DMS 273 treated with DMSO at 0.1 percent for 48 hours (cell line): Measurements from ENCODE around the gene PGF.

Experiments
- DNase-seq: peaks from one replicate; lab custom pipeline; 2025; lab: John Stamatoyannopoulos, UW

The PGF gene

DNA sequence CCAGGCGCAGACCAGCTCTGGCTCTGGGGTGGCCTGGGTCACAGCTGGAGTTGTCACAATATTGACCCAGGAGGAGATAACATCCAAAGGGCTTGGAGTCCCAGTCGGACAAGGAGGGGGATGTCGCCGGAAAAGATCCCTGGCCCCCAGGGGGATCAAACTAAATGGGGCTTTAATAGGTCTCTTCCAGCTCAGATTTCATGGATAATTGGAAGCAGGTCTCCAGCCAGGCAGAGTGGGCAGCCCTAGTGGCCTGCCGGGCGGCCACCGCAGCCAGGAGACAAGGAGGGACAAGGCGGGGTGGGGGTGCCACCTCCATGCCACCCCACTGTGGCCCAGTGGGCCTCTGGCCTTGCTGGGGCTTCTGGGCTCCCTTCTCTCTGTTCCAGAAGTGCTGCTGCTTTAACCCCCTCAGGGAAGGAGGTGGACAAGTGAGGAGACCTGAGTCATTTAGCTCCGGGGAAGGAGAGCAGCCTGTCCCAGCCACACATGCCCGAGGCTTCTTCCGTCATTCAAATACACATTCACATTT lies 23.1 kb upstream of the PGF start:
- DNase-seq = no peak

DNA sequence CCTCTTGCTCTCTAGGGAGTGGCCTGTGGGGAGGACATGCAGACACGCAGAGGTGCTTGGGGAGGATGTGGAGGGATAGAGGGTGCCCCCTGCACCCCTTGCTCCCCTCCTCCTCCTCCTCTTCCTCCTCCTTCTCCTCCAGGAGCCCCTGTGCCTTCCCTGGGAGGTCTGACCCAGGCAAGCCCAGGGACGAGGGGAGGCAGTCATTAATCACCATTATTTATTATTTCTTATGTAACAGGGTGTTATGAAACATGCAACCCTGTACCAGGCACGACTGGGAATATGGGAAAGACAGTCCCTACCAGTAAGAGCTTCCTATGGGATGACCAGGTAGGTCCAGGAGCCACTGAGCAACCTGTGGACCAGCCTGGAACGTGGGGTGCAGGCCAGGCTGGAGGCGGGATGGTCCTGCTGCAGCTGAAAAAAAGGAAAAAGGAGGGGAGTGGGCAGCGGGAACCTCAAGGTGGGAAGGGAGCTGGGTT lies 22.5 kb upstream of the PGF start:
- DNase-seq = no peak

- no peak for DNase-seq
These were observed 21.9 kb upstream of the PGF start for GRCh38 chr14:74977164-74977900.

DNA sequence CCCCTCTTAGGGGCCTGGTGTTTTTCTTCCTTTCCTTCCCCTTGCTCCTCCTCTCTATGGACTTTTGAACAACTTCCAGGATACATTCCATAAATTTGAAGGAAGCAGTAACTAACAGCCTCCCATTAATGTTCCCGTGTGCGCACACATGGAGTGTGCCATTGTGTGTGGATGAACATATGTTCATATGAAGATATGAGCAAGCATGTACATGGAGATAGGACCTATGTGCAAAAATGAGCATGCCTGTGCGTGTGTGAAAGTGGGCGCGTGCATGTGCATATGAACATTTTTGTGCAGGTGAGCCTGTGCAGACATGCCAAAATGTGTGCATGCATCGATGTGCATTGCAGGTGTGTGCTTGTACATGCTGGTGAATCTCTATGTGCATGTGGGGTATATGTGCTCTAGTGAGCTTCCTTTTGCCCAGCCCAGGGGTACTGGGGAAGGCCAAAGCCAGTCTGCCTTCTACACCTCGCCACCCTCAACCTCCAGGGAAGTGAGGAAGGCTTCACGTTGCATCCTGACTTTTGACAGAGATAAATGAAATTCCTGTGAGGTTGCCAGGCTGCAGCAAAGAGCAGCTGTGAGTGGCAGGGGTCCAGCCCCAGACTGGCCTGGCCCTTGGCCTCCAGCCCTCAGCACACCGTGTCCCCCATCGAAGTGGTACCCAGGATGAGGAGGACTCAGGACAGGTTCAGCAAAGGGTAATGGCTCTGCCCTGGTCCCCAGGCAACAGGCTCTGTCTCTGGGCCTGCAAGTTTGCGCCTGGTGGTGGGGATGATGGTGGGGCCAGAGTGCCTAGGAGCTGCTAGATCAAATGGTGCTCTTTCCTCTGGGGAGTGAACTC lies 21.1 kb upstream of the PGF start:
- DNase-seq = no peak

DNA sequence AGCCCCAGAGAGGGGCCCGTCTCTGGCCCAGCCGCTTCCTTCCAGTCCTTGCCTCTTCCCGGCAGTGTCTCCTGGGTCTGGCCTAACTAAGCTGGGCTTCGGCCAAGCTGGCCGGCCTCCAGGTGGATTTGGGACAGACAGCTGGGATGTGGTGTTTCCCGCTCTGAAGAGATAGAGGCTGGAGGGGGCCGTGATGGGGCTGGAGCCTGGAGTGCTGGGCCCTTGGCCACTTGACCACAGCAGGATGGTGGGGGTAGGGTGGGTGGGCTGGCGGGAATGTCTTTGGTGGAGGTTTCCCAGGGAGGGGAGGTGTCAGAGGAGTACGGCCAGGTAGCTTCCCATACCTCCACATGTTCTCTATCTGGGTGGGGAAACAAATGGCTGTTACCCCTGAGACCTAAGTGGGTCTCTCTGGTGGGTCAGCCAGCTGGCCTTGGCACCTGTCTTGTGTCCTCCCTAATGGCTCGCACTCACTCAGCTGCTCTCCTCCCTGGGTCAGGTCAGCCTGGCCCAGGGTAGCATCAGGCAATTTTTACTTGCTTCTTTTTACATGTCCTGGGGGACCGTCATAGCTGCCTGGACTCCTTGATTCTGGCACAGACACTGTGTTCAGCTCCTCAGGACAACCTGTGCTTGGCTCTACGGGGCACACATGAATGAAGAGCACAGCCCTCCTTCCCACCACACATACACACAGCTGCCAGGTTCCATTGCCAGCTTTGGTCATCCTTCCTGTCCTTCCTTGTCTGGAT lies 19.8 kb upstream of the PGF start:
- DNase-seq = peak; percentile 20

DNA sequence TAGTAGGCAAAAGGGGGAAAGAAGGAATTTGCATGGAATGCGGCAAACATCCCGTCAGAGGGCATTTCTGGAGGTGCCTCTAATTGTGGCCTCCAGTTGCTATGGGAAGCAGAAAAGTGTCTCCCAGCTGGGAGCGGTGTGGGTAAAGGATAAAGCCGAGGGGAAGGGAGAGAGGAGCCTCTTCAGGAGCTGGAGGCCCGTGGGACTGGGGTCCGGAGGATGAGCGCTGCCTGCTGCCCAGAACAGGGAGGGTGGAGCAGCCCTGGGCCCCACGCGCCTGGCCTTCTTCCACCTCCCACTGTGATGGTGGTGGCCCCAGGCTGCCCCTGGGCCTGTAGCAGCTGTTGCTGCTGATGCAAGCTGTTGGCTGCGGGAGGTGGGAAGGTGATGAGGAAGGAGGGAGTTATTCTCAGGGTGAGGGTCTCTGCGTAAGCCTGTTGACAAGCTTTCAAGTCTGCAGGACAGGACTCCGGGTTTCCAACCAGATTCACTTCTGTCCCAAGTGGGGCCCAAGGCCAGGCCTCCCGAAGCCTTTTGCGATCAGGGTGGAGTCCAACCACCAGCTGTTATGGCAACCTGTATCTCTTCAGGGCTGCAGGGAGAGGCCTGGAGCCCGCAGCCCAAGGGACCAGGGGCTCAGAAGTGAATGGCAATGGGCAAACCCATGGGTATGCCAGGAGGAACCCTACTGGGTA lies 19.1 kb upstream of the PGF start:
- DNase-seq = peak; percentile 63

GRCh38 chr14:74973905-74974363 lies 18.5 kb upstream of the PGF start:
- DNase-seq = no peak

DNA sequence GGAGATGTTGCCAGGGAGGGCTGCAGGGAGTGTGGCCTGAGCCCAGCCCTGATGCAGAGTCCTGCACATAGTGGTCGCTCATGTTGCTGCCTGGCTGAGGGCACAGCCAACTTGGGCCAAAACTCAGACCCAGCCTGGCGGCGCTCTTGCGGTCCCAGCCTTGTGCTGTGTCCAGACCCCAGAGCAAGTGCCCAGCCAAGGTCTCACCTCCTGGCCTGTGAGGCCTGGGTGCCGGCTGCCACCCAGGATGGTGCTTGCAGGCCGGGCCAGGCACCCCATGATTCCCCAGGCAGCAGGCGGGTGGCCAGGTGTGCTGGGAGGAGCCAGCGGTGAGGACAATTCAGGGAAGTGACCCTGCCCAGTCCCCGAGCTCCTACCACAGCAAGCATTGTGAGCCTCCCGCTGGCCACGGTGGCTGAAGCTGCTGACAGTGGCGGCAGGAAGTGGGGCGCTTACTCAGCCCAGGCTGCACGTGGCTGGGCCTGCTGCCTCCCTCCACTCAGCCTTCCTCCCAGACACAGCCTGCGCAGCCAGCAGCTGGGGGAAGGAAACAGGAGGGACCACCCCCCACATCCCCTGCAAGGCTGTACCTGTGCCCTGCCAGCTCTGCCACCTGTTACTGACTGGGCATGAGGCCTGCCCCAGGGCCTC lies 17.7 kb upstream of the PGF start:
- DNase-seq = no peak

GRCh38 chr14:74968811-74969210 lies 13.4 kb upstream of the PGF start:
- no peak for DNase-seq

DNA sequence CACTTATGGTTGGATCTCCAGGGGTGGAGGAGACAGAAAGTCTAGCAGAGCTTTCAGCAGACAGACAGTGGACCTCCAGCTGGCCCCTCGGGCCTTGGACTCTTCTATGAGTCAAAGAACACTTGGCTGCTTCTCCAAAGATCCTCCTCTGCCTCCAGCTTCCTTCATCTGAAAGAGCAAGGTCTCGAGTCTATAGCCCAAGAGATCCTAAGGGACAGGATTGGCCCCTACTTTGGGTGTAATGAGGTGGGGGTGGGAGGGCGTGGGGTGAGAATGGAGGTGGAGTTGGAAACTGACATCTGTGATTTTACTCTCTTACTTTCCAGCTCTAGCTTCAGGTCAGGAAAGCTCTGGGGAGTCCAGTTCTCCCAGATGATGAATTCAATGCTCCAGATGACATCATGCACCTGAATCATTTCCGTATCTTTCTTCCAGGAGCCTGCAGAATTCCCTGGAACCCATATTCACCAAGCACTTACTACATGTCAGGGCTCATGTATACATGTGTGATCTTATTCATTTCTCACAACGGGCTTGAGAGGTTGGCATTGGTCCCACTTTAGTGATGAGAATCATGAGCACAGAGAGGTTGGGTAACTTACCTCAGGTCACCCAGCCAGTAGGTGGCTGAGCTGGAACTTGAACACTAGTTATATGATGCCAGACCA lies 10.2 kb upstream of the PGF start:
- DNase-seq = no peak

DNA sequence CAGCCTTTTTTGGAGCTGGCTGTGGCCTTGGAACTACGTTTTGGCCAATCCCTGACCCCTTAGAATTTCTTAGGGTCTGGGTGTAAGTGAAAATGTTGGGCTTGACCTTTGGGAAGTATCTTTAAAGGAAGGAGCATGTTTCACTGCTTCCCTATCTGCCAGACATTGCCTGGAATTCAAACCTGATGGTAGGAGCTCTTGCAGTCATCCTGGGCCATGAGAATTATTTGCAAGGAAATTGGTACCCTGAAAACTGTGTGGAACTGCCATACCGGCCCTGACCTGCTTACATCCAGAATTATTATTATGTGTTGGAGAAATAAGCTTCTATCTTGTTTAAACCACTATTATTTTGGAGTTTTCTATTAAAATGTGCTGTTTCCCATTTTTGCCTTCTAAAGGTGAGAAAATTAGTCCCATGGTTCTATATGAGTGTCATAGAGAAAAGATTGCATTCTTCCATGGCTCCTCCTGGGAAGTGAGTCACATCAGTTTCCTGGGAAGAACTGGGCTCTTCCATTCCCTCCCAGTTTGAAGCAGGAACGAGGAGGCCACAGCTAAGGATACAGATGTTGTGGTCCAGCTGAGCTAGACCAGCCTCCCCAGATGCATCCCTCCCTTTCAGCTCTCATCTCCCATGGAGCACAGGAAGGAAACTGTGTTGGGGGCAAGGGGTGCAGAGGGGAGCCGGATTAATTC lies 9.5 kb upstream of the PGF start:
- no peak for DNase-seq

GRCh38 chr14:74963705-74964271 lies 8.4 kb upstream of the PGF start:
- no peak for DNase-seq

DNA sequence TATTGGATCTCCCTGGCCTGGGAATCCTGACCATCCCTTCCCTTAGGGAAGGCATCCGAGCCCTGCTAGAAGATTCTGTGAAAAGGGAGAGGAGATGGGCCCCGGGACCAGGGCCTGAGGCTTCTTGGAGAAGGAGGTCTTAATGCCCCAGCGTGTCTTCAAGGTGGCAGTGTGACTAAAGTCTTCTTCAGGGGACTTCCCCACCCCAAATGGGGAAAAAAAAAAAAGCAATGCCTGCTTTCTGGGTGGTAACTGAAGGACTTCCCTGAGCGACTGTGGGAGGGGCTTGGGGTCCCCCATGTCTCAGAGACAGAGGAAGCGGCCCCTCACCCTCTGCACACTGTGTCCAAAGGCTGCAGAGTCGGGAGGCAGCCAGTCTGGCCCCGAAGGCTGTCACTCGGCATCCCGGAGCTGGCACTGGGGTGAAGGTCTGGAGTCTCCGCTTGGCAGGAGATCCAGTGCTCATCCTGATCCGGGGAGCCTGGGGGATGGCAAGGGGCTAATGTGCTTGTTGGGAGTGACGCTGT lies 7.8 kb upstream of the PGF start:
- DNase-seq = no peak

GRCh38 chr14:74962493-74962892 lies 7.1 kb upstream of the PGF start:
- no peak for DNase-seq

DNA sequence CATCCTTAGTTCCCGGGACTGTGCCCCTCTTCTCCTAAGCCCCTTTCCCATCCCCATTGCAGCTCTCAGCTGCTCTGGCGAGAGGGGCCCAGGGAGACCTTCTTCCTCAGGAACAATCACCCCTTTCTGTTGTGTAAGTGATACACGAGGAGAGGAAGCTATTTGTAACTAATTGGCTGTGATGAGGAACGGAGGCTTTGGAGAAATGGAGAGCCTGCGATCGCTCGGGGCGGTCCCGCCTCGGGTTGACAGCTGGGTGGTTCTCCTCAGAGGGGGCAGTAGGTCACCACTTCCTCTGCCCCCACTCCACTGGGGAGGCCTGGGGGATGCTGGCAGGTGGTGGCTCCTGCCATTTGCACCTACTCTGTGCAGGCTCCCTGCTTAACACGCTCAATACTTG lies 6.6 kb upstream of the PGF start:
- no peak for DNase-seq

DNA sequence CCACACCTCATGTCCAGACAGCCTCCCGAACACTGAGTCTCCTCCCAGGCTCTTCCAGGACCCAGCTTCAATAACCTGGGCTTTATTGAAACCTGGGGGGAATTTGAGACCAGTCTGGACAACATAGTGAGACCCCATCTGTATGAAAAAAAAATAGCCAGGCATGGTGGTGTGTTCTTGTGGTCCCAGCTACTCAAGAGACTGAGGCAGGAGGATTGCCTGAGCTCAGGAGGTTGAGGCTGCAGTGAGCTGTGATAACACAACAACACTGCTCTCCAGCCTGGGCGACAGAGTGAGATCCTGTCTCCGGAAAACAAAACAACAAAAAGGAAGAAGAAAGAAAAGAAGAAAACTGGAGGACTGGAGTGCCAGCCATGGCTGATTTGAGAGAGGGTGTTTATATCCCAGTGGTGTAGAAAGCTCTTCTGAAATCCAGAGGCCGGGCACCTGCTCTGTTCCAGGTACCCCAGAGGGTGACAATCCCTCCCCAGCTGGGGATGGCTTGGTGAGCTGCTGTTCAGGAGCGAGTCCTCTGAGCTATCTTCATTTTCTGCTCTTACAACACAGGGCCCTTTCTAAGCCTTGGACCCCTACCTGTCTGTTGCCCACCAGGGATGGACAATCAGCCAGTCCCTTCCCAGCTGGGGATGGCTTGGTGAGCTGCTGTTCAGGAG lies 6.0 kb upstream of the PGF start:
- DNase-seq = no peak

GRCh38 chr14:74960736-74961135 lies 5.3 kb upstream of the PGF start:
- DNase-seq = no peak

DNA sequence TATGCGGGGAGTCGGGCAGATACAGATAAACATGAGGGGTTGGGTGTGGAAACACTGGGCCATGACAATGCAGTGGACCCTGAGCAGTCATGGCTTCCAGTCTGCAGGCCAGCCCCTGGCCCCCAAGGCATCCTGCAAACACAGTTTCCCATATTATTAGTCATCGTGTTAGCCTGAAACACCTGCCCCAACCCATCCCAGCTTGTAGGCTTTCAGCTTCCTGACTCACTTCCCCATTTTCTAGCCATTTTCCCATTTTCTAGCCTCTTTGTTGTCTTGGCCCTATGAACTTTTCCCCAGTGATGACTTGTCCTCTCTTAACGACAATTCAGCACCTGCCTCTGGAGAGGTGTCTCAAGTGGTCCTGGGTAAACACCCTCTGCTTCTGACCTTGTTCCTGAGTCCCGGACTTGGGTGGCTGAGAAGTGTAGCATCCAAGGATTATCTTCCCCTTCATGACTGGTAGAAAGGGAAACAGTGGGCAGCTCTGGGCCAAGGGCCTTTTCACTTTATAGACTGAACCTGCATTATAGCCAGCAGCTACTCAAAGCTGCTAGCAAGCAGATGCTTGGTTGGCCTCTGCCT lies 4.3 kb upstream of the PGF start:
- DNase-seq = no peak
